GM18870 (cell line): Measurements from ENCODE around the gene EIF3L.

Source experiments
- ATAC-seq: cut with Tn5 transposase; IDR thresholded peaks from one replicate; pipeline ENCODE4 v1.9.1; 2021; ENCODE audit warnings: moderate library complexity; ENCODE audit not compliant: unreplicated experiment

Gene EIF3L

GRCh38 chr22:37925767-37926166 lies 76.5 kb downstream of the EIF3L start:
- no peak for ATAC-seq

GRCh38 chr22:37926358-37926757 lies 77.1 kb downstream of the EIF3L start:
- ATAC-seq: no peak

GRCh38 chr22:37926771-37927636 lies 77.8 kb downstream of the EIF3L start:
- no peak for ATAC-seq

- ATAC-seq: no peak
Measured at GRCh38 chr22:37927637-37927936, 78.4 kb downstream of the EIF3L start.

DNA sequence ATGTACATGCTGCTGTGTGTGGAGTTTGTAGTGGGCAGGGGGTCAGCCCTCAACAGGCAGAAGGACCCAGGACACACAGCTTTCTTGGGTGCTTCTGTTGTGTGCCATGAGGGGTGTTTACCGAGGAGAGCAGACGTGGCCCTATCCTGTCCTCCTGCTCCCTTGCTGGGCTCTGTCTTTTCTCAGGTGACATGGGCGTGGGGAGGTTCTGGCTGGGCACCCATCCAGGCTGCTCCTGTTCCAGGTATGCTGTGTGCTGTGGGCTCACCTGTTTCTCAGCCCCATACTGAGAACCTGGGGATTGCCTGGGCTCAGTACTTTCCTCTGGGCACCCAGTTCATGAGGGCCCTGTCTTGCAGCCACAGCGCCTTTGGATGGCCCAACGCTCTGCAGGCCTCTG lies 80.2 kb downstream of the EIF3L start:
- no peak for ATAC-seq

GRCh38 chr22:37930270-37930951 lies 81.2 kb downstream of the EIF3L start:
- no peak for ATAC-seq

DNA sequence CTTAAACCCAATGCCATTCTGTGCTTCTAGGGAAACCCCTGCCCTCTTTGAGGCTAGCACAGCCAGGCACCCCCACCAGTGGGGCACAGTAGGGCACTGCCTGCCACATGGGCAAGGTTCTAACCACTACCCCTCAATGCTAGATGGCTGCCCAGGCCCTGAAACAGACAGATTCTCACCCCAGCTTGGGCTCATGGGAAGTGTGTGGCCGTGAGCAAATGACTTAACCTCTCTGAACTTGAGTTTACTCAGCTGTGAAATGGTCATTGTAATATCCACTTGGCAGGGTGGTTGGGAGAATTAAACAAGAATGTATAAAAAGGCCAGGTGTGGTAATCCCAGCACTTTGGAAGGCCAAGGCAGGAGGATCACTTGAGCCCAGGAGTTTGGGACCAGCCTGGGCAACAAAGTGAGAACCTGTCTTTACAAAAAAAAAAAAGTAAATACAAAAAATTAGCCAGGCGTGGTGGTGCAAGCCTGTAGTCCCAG lies 81.8 kb downstream of the EIF3L start:
- ATAC-seq: no peak

- no peak for ATAC-seq
Measured at GRCh38 chr22:37931893-37932389, 82.7 kb downstream of the EIF3L start.

DNA sequence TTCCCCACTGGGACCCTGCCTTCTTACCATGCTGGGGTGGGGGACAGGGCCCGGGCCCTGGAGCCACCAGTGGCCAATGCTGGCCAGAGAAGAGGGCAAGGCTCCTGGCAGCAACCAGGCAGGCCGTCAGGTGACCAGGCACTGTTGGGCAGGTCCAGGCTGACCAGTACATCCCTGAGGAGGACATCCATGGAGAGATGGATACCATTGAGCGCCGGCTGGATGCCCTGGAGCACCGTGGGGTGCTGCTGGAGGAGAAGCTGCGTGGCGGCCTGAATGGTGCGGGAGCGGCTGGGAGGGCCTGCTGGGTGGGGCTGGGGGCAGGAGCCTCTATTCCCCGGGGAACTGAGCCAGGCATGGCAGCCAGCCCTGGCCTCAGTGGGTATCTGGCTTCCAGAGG lies 83.2 kb downstream of the EIF3L start:
- no peak for ATAC-seq

- no peak for ATAC-seq
Measured at GRCh38 chr22:37932821-37933578, 83.8 kb downstream of the EIF3L start.

DNA sequence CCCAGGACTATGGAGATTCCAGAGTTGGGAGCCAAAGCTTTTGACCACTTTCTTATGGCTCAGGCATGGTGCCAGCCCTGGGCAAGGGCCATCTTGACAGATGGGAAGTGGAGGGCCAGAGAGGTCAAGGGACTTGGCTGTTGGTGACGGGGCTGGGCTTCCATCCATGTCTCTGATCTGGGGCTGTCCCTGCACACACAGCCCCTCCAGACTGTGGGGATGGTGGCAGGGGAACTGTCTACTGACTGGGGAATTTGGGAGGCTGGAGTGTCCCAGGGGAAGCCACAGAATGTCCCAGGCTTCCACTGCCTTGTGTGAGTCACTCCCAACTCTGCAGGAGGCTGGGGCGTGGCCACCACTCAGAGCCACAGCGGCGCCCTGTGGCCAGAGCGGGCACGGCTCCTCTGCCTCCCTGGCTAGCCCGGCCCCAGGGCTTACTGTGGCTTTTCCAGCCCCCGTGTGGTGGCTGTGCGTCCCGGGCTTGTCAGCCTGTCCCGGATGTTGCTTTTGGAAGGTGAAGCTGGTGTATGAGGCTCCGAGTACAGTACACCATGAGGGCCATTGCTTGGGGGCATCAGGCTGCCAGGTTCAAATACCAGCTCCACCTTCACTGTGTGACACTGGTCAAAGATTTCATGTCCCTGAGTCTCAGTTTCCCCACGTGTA lies 84.6 kb downstream of the EIF3L start:
- peak; percentile 57 for ATAC-seq
